ENCODE measurements around the gene MYH7B.

Gene MYH7B

GRCh38 chr20:34970193-34970840 lies 14.6 kb downstream of the MYH7B start:
- DNase-seq: no peak
- in situ Hi-C loops (cut with HindIII; ENCODE audit: low pct_ligation_motif_present, low pct_unique_long_range_greater_than_20kb, low sequenced_read_pairs): no loop called here

GRCh38 chr20:34970846-34971560 lies 15.3 kb downstream of the MYH7B start:
- in situ Hi-C loops (cut with HindIII; ENCODE audit: low pct_ligation_motif_present, low pct_unique_long_range_greater_than_20kb, low sequenced_read_pairs): no loop called here
- DNase-seq: no peak

- in situ Hi-C loops (cut with HindIII; ENCODE audit: low pct_ligation_motif_present, low pct_unique_long_range_greater_than_20kb, low sequenced_read_pairs): no loop called here
- no peak for DNase-seq
These were observed 16.0 kb downstream of the MYH7B start for GRCh38 chr20:34971561-34972235.

- DNase-seq: no peak
- in situ Hi-C loops (cut with HindIII; ENCODE audit: low pct_ligation_motif_present, low pct_unique_long_range_greater_than_20kb, low sequenced_read_pairs): no loop called here
These were observed 18.6 kb downstream of the MYH7B start for GRCh38 chr20:34974246-34974645.

- DNase-seq: no peak
- in situ Hi-C loops (cut with HindIII; ENCODE audit: low pct_ligation_motif_present, low pct_unique_long_range_greater_than_20kb, low sequenced_read_pairs): no loop called here
These were observed 20.6 kb downstream of the MYH7B start for GRCh38 chr20:34976286-34976685.

- DNase-seq: no peak
- in situ Hi-C loops (cut with HindIII; ENCODE audit: low pct_ligation_motif_present, low pct_unique_long_range_greater_than_20kb, low sequenced_read_pairs): no loop called here
These were observed 21.9 kb downstream of the MYH7B start for GRCh38 chr20:34977365-34978091.

GRCh38 chr20:34978092-34978744 lies 22.6 kb downstream of the MYH7B start:
- no peak for DNase-seq
- in situ Hi-C loops (cut with HindIII; ENCODE audit: low pct_ligation_motif_present, low pct_unique_long_range_greater_than_20kb, low sequenced_read_pairs): no loop called here

GRCh38 chr20:34979366-34980153 lies 23.9 kb downstream of the MYH7B start:
- in situ Hi-C loops (cut with HindIII; ENCODE audit: low pct_ligation_motif_present, low pct_unique_long_range_greater_than_20kb, low sequenced_read_pairs): no loop called here

GRCh38 chr20:34980543-34981233 lies 25.0 kb downstream of the MYH7B start:
- no peak for DNase-seq
- in situ Hi-C loops (cut with HindIII; ENCODE audit: low pct_ligation_motif_present, low pct_unique_long_range_greater_than_20kb, low sequenced_read_pairs): no loop called here

More at GRCh38 chr20:34979366-34980153, 23.9 kb downstream of the MYH7B start:
- no peak for DNase-seq

- no peak for DNase-seq
- in situ Hi-C loops (cut with HindIII; ENCODE audit: low pct_ligation_motif_present, low pct_unique_long_range_greater_than_20kb, low sequenced_read_pairs): no loop called here
These were observed 26.8 kb downstream of the MYH7B start for GRCh38 chr20:34982270-34983088.

GRCh38 chr20:34983089-34983820 lies 27.6 kb downstream of the MYH7B start:
- in situ Hi-C loops (cut with HindIII; ENCODE audit: low pct_ligation_motif_present, low pct_unique_long_range_greater_than_20kb, low sequenced_read_pairs): no loop called here
- DNase-seq: no peak

GRCh38 chr20:34983995-34984735 lies 28.5 kb downstream of the MYH7B start:
- in situ Hi-C loops (cut with HindIII; ENCODE audit: low pct_ligation_motif_present, low pct_unique_long_range_greater_than_20kb, low sequenced_read_pairs): no loop called here
- DNase-seq: no peak

GRCh38 chr20:34984756-34985261 lies 29.1 kb downstream of the MYH7B start:
- in situ Hi-C loops (cut with HindIII; ENCODE audit: low pct_ligation_motif_present, low pct_unique_long_range_greater_than_20kb, low sequenced_read_pairs): no loop called here
- DNase-seq: no peak

- no peak for DNase-seq
- in situ Hi-C loops (cut with HindIII; ENCODE audit: low pct_ligation_motif_present, low pct_unique_long_range_greater_than_20kb, low sequenced_read_pairs): no loop called here
These were observed 30.0 kb downstream of the MYH7B start for GRCh38 chr20:34985461-34986310.
